ENCODE measurements around the gene VKORC1. TPM values are rescaled to one million over a fixed set of nuclear protein-coding genes. Genes with fewer than 3 reads are reported as not detected.
"Not testable (repeated sequence)": the region's sequence is repeated elsewhere in the genome, so short reads cannot be mapped to it uniquely, and the experiment has no call there.

The VKORC1 gene
- total RNA-seq, 1 experiment from 2014 or later, result 145 TPM

- Histone ChIP-seq H3K4me3 (peak overlapping the region; percentile 24; the same call in 1 of the 2 replicates), H3K27me3 (no peaks in the 10 kb centered on the region), H3K27ac (peak overlapping the region; percentile 45; the same call in 1 of the 2 replicates), H3K9me3 (replicated peaks) (no peaks in the 10 kb centered on the region), H3K4me1 (peaks cover 22% of the 10 kb centered on the region), H3K36me3 (peaks cover 6% of the 10 kb centered on the region)
- peak; percentile 66 to 73 for DNase-seq
These were observed 11.1 kb upstream of the VKORC1 start for GRCh38 chr16:31105677-31106213.

DNA sequence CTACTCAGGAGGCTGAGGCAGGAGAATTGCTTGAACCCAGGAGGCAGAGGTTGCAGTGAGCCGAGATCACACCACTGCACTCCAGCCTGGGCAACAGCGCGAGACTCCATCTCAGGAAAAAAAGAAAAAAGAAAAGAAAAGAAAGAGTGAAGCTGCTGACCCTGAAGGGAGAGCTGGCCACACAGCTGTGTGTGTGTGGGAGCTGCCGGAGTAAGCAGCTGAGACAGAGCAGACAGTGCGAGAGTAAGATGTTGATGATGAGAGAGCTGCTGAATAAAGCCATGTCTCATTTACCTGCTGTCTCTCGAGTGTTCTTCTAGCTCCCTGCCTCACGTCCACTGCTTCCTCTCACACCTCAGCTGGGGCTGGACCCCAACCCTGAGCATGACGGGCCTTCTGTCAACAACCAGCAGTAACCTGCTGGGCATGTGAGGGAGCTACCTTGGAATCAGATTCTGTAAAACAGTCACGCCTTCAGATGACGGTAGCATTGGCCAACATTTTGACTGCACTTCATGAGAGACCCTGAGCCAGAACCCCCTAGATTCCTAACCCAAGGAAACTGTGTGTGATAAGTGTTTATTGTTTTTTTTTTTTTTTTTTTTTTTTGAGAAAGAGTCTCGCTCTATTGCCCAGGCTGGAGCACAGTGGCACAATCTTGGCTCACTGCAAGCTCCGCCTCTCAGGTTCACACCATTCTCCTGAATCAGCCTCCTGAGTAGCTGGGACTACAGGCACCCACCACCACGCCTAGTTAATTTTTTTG lies 6.5 kb upstream of the VKORC1 start:
- not testable (repeated sequence) for H3K27ac ChIP-seq; H3K4me3 ChIP-seq; DNase-seq; H3K36me3 ChIP-seq; H3K9me3 ChIP-seq (replicated peaks); H3K27me3 ChIP-seq; H3K4me1 ChIP-seq

DNA sequence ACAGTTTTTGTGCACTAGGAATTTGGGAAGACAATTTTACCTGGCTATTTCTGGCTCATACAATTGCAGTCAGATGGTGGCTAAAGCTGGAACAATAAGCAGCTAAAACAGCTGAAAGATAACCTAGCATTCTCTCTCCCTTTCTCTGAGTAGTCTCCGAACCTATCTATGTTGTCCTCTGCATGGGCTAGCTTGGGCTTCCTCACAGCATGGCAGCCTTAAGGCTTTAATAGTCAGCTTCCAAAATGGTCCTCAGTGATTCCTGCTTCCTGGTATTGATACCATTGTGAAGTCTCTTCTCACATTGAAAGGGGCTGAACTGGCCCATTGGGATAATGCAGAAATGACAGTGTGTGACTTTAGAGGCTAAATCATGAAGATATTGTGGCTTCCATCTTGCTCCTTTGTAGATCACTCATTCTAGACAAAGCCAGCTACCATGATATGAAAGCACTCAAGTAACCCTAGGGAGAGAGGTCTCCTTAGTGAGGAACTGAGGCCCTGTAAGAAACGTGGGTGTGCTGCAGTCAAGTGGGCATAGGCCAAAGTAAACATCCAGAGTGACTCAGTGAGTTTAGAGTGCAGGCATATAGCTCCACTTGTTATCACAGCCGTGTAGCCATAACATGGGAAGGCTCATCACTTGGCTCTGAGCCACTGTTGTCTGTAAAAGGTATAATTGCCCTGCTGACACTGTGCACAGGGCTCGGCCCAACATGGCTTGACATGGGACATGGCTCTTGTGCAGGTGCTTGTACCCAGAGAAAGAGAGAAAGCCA lies 5.5 kb upstream of the VKORC1 start:
- Histone ChIP-seq H3K27me3 (no peaks in the 10 kb centered on the region), H3K9me3 (replicated peaks) (no peaks in the 10 kb centered on the region), H3K27ac (no peak overlapping the region), H3K4me3 (no peak overlapping the region), H3K36me3 (no peaks in the 10 kb centered on the region), H3K4me1 (no peaks in the 10 kb centered on the region)
- DNase-seq, result no peak

- Histone ChIP-seq H3K4me1 (no peaks in the 10 kb centered on the region; the same call in 1 of the 2 replicates), H3K27ac (peak overlapping the region; percentile 49), H3K4me3 (peak overlapping the region; percentile 78), H3K27me3 (no peaks in the 10 kb centered on the region), H3K36me3 (peaks cover 11% of the 10 kb centered on the region), H3K9me3 (replicated peaks) (no peaks in the 10 kb centered on the region)
- DNase-seq, result peak in 1 of 2 experiments; percentile 50
These were observed 541 bp downstream of the VKORC1 start for GRCh38 chr16:31094088-31094423.

DNA sequence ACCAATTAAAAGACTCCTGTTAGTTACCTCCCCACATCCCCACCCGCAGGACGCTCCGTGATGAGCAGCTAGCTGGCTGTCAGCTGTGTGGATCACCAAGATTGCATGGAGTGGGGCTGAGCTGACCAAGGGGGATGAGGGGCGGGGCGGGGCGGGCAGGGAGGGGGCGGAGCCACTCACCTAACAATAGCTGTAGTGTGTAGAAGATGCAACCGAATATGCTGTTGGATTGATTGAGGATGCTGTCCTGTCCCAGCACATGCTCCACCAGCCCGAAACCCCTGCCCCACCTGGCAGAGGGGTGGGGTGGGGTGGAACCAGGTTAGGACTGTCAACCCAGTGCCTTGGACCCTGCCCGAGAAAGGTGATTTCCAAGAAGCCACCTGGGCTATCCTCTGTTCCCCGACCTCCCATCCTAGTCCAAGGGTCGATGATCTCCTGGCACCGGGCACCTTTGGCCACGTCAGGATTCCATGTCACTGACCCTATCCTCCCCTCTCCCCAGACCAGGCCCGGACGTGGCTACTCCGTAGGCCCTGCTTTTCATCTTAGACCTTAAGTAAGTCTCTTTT lies 1.4 kb downstream of the VKORC1 start:
- peak overlapping the region; percentile 49 for H3K27ac ChIP-seq
- DNase-seq, result peak; percentile 79 to 87
- peaks cover 11% of the 10 kb centered on the region for H3K36me3 ChIP-seq
- H3K9me3 ChIP-seq (replicated peaks), result no peaks in the 10 kb centered on the region
- H3K4me3 ChIP-seq, result peak overlapping the region; percentile 78
- no peaks in the 10 kb centered on the region for H3K27me3 ChIP-seq
- H3K4me1 ChIP-seq, result peaks cover 7% of the 10 kb centered on the region

GRCh38 chr16:31092330-31092729 lies 2.3 kb downstream of the VKORC1 start:
- no peak overlapping the region for H3K4me3 ChIP-seq
- DNase-seq, result no peak
- no peak overlapping the region for H3K27ac ChIP-seq
- H3K4me1 ChIP-seq, result peaks cover 15% of the 10 kb centered on the region
- H3K9me3 ChIP-seq (replicated peaks), result no peaks in the 10 kb centered on the region
- peaks cover 11% of the 10 kb centered on the region for H3K36me3 ChIP-seq
- H3K27me3 ChIP-seq, result no peaks in the 10 kb centered on the region

GRCh38 chr16:31090540-31090939 lies 4.1 kb downstream of the VKORC1 start:
- Histone ChIP-seq H3K36me3 (peaks cover 11% of the 10 kb centered on the region), H3K9me3 (replicated peaks) (no peaks in the 10 kb centered on the region), H3K27ac (no peak overlapping the region), H3K27me3 (no peaks in the 10 kb centered on the region), H3K4me3 (no peak overlapping the region), H3K4me1 (peaks cover 31% of the 10 kb centered on the region)
- no peak for DNase-seq

DNA sequence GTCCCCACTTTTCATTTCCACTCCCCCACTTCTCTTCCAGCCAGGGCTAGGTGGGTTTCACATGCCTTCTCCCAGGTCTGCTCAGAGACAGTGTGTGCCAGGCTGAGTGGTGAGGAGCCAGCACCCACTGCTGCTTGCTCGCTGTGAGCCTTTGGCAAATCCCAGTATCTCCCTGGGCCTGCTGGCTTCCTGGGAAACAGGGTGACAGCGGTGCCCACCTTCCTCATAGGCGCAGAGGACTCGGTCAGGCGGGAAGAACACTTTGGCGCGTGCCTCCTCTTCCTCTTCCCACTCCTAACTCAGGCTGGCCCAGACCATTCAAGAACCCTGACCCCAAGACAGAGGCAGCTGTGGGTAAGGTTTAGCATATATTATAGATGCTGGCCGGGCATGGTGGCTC lies 5.4 kb downstream of the VKORC1 start:
- Histone ChIP-seq H3K9me3 (replicated peaks) (no peaks in the 10 kb centered on the region), H3K4me3 (no peak overlapping the region), H3K36me3 (peaks cover 11% of the 10 kb centered on the region), H3K27me3 (no peaks in the 10 kb centered on the region), H3K27ac (no peak overlapping the region), H3K4me1 (peaks cover 45% of the 10 kb centered on the region)
- DNase-seq, result no peak

GRCh38 chr16:31088459-31089183 lies 6.0 kb downstream of the VKORC1 start, which contains the start of gene PRSS53:
Gene PRSS53, minus strand, starts transcription at chr16:31088943. Its CDS starts 134 bp downstream, at chr16:31088809.
- Histone ChIP-seq H3K27me3 (no peaks in the 10 kb centered on the region), H3K9me3 (replicated peaks) (no peaks in the 10 kb centered on the region), H3K4me3 (no peak within 1 kb of the TSS), H3K27ac (no peak within 1 kb of the TSS; the same call in 1 of the 2 replicates), H3K36me3 (peaks cover 15% of the 10 kb centered on the region), H3K4me1 (peaks cover 49% of the 10 kb centered on the region)
- DNase-seq, result peak in 1 of 2 experiments; percentile 42

DNA sequence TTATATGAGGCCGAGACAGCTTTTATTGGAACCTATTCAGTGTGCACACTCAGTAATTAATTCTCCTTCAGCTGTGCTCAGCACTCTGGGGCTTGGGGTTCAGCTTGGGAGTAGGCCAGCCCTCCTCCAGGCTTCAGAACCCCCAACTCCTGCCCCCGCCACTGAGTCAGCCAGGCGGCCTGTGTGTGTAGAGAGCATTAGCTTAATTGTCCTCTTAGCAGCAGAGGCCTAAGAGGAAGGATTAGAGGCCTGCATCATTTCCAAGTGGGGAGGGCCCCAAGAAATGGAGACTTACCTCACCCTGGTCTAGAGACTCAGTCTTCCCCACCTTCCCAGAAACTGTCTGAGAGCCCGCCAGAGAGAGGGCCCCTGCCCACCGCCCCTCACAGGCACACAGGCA lies 6.6 kb downstream of the VKORC1 start:
- peaks cover 49% of the 10 kb centered on the region for H3K4me1 ChIP-seq

DNA sequence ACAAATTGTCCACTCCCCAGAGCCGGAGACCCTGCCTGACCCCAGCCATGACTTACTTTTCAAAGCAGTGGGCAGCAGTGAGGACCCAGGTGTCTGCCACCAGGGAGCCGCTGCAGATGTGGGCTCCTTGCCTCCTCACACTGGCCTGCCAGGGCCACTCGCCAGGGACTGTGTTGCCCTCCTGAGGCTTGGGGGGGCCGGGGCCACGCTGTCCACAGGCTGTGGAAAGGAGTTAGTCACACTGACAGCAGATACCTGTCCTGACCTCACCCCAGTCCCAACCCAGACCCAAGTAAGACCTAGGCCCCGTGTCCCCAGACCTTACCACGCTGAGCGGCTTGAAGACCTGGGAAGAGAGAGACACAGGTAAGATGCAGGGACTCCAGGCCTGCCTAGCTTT lies 7.1 kb downstream of the VKORC1 start:
- no peaks in the 10 kb centered on the region for H3K27me3 ChIP-seq
- no peaks in the 10 kb centered on the region for H3K9me3 ChIP-seq (replicated peaks)
- H3K4me3 ChIP-seq, result no peak overlapping the region
- H3K36me3 ChIP-seq, result peaks cover 15% of the 10 kb centered on the region
- no peak overlapping the region for H3K27ac ChIP-seq
- no peak for DNase-seq
- peaks cover 49% of the 10 kb centered on the region for H3K4me1 ChIP-seq

More for the DNA sequence above, 6.6 kb downstream of the VKORC1 start:
- H3K4me3 ChIP-seq, result no peak overlapping the region
- peaks cover 15% of the 10 kb centered on the region for H3K36me3 ChIP-seq
- no peaks in the 10 kb centered on the region for H3K9me3 ChIP-seq (replicated peaks)
- no peak for DNase-seq
- H3K27ac ChIP-seq, result no peak overlapping the region; the same call in 1 of the 2 replicates
- H3K27me3 ChIP-seq, result no peaks in the 10 kb centered on the region

DNA sequence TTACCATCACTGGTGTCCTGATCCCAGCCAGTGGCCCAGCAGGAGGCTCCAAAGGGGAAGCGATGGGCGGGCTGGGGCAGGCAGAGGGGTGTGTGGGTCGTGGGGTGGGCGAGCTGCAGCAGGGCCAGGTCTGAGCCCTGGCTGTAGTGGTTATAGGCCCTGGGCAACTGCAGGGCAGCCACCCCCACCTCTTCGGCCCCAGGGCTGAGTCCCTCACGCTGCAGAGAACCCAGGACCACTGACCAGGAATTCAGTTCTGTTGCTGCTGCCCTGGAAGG lies 8.0 kb downstream of the VKORC1 start:
- Histone ChIP-seq H3K4me3 (peak overlapping the region; percentile 33; the same call in 1 of the 2 replicates), H3K27ac (peak overlapping the region; percentile 76), H3K9me3 (replicated peaks) (no peaks in the 10 kb centered on the region), H3K36me3 (peaks cover 14% of the 10 kb centered on the region), H3K4me1 (peaks cover 49% of the 10 kb centered on the region), H3K27me3 (no peaks in the 10 kb centered on the region)
- no peak for DNase-seq

DNA sequence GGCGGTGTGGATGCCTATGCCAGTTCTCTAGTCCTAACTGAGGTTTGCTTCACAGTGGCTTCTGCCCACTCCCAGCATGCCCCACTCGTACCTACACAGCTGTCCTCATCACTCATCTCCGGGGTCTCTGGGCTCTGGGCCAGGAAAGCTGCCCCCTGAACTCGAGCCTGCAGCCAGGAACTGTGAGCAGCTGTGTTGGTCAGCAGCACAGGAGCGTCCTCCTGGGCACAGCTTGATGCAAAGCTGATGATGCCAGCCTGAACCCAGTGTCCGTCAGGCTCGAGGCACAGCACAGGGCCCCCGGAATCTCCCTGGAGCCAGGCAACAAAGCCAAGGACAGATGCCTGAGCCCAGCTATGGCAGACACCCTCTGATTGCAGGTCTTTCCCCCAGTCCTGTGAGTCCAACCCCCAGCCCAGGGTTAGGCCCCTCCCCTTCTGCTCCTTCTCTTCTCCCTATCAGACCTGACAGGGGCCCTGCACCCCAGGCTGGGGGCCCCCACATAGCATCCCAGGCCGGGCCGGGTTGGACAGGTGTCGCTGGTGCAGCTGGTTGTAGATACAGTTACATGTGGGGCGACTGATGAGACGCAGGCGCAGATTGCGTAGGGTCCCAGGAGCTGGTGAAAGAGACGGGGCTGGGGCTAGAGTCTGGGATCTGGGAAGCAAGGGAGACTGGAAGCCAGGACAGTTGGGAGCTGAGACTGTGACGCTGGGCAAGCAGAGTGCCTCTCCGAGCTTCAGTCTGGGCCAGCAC lies 8.5 kb downstream of the VKORC1 start:
- DNase-seq, result peak; percentile 94 to 96
- Histone ChIP-seq H3K27me3 (no peaks in the 10 kb centered on the region), H3K4me1 (peaks cover 49% of the 10 kb centered on the region), H3K27ac (peak overlapping the region; percentile 76), H3K36me3 (peaks cover 11% of the 10 kb centered on the region), H3K9me3 (replicated peaks) (no peaks in the 10 kb centered on the region), H3K4me3 (peak overlapping the region; percentile 33)

DNA sequence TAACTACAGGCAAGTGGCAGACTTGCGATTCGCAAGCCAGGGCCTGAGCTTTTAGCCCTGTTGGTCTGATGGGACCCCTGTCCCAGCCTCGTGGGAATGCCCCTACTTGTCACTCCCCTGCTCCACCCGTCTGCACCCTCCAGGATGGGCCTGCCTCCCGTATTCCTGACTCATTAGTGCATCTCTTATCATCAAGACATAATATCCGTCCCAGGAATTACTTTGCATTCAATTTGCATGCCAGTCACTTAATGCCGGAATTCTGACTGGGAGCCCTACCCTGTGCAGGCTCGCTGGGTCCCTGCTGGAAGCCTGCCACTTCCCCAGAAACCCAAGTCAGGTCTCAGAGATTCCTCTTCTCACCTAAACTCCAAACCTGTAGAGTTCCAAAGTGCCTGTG lies 9.2 kb downstream of the VKORC1 start:
- no peak for DNase-seq
- H3K4me3 ChIP-seq, result peak overlapping the region; percentile 33
- H3K27ac ChIP-seq, result peak overlapping the region; percentile 76
- H3K27me3 ChIP-seq, result no peaks in the 10 kb centered on the region
- peaks cover 11% of the 10 kb centered on the region for H3K36me3 ChIP-seq
- H3K9me3 ChIP-seq (replicated peaks), result no peaks in the 10 kb centered on the region
- H3K4me1 ChIP-seq, result peaks cover 49% of the 10 kb centered on the region
